GM21526 (cell line): ENCODE measurements around the gene LTC4S.
"Not testable (repeated sequence)": the region's sequence is repeated elsewhere in the genome, so short reads cannot be mapped to it uniquely, and the experiment has no call there.

Source experiments
- ATAC-seq: cut with Tn5 transposase; IDR thresholded peaks from one replicate; pipeline ENCODE4 v1.9.1; 2021; ENCODE audit warnings: moderate library complexity; ENCODE audit not compliant: unreplicated experiment, low FRiP score

The LTC4S gene

DNA sequence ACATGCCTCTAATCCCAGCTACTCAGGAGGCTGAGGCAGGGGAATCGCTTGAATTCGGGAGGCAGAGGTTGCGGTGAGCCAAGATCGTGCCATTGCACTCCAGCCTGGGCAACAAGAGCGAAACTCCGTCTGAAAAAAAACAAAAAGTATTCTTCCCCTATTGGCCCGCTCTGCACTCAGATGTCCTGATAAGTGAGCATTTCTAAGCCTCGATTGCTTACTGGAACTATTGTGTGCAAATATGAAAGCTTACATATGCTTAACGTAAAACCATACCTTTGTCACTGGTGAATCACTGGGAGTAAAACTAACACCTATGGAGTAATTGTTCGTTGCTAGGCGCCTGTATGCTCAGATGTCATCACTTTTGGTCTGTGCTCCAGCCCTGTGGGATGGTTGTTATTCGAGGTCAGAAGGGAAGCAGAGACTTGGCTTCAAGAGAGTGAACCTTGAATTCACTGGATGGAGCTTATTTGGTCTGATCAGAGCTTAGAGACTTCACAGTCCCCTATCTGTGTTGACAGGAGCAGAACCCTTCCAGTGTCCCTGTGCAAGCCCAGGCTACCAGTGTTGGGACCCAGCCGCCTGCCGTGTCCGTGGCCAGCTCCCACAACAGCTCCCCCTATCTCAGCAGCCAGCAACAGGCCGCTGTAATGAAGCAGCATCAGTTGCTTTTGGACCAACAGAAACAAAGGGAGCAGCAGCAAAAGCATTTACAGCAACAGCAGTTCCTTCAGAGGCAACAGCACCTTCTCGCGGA is 25.3 kb upstream of the LTC4S start:
- no peak for ATAC-seq

DNA sequence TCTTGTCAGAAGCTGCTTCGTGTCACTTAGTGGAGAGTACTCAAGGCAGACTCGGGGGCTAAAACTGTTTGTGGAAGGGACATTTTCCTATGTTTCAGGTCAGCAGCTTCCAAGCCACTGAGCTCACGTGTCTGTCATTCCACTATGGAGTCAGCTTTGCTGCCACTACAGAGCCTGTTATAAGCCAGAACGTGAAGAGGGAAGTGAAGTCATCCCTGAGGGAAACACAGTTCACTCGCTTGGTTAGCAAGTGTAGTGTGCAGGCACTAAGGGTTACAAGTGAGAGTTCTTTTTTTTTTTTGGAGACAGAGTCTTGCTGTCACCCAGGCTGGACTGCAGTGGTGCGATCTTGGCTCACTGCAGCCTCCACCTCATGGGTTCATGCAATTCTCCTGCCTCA is 24.5 kb upstream of the LTC4S start:
- ATAC-seq, result no peak

DNA sequence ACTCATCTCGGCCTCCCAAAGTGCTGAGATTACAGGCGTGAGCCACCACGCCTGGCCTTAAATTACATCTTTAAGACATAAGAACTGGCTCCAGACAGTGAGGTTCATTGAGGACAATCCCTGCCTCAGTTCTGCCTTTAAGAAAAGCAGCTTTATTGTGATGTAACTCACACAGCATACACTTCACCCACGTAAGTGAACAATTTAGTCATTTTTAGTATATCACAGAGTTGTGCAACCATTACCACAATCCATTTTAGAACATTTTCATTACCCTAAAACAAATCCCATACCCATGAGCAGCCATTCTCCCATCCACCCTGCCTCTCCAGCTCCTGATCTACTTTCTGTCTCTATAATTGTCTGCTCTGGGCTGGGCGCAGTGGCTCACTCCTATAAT is 24.0 kb upstream of the LTC4S start:
- no peak for ATAC-seq

DNA sequence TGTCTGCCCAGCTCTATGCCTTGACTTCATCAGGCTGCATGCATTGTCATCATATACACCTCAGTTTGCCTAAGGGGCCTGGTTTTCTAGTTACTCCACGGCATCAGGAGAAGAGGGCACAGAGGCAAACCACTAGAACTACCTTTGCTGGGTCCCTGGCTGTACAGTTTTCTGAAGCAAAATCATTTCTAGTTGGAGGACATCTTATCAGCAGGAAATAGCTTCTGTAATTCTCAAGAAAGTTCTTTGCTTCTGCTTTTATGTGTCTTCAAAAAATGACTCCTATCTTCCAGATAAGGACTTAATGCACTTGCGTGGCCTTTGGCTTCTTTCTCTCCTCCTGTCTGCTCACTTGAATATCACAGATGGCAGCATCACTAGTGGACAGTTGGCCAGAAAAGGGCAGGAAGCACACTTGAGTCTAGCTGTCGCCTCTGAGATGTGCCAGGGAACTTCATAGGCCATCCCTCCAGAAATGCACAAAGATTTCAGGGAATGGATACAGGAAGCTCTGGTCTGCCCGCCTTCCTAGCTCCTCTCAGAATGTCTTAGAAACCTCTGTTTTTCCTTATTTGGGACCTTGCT is 22.4 kb upstream of the LTC4S start:
- ATAC-seq, result no peak

DNA sequence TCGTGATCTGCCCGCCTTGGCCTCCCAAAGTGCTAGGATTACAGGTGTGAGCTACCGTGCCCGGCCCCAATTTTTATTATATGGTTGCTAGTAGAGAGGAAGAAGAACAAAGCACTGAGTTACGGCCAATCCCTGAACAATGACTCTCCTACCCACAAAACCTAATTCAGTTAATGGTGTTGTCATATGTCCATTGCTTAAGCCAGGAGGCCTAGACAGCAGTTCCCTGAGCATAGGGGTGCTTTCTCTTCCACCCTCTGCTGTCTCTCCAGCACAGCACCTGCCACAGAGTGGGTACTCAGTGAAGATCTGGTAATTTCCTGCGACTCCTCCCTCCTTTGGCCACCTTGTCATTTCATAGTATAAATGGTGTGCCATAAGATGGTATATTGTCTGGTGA is 21.4 kb upstream of the LTC4S start:
- no peak for ATAC-seq

DNA sequence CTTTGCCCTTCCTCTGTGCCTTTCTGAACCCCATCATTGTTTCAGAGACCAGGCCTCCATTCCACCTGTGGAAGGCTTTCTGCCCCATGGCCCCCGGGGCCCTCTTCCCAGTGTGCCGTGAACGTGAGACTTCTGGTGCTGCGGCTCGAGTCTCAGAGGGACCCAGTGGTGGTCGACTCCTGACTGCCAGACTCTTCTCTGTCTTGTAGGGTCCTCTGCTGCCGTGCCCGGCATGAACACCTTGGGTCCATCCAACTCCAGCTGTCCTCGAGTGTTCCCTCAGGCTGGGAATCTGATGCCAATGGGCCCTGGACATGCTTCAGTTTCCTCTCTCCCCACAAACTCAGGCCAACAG is 20.1 kb upstream of the LTC4S start:
- ATAC-seq, result no peak

DNA sequence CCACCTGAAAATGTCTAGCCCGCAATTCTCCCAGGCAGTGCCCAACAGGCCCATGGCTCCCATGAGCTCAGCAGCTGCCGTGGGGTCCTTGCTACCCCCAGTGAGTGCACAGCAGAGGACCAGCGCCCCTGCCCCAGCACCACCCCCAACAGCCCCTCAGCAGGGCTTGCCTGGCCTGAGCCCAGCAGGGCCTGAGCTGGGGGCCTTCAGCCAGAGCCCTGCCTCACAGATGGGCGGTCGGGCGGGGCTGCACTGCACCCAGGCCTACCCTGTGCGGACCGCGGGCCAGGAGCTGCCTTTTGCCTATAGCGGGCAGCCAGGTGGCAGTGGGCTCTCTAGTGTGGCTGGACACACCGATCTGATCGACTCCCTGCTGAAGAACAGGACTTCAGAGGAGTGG is 19.3 kb upstream of the LTC4S start:
- no peak for ATAC-seq

DNA sequence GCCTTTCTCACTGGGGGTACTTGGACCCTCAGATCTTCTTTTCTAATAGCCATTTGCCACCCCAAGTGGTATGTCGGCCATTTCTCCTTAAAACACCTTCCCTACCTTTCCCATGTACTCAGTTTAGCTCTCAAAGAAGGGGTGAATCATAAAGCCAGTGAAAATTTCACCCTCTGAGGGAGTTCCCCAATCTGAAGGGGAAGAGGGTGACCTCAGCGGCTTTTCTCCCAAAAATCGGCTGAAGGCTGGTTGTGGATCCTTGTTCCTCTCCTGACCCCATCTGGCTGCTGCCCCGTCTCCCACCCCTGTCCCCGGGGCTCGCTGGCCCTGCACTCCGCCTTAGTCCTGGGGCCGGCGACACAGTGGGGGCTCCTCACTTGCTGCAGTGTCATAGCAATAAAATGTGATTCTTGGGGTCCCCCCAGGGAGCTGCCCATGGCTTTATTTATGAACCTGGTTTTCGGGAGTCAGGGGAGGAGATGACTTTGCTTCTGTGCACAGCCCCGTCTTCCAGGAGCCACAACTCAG is 17.3 kb upstream of the LTC4S start:
- ATAC-seq, result no peak

DNA sequence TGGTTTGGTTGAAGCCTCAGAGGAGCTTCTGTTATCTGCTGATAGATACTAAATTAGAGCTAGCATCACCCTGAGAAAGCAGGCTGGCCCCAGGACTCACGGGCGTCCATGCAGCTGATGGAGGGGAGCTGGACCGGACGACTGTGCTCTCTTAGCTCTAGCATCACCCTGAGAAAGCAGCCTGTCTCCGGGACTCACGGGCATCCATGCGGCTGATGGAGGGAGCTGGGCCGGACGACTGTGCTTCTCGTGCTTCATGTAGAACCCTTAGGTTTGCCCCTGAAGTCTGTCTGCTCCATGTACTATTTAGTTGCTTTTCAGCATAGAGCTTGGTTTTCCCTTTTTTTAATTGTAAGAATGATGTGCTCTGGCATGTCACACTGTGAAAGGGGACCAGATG is 16.3 kb upstream of the LTC4S start:
- no peak for ATAC-seq

DNA sequence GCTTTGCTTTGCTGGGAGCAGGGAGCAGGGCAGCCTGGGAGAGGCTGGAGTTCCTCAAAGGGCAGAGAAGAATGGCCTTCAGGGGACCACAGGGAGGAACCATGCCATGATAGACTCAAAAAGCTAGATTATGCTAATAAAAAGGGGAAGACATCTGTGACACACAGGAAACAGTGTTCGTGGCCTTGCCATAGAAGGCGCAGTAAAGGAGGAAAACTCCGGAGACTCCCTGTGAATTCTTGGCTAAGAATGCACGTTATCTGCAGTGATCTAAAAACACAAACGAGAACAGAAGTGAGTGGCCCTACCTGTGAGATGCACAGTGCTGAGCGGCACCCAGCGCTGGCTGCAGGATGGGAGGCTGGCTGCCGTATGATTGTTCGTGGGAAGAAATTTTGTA is 15.9 kb upstream of the LTC4S start:
- no peak for ATAC-seq

DNA sequence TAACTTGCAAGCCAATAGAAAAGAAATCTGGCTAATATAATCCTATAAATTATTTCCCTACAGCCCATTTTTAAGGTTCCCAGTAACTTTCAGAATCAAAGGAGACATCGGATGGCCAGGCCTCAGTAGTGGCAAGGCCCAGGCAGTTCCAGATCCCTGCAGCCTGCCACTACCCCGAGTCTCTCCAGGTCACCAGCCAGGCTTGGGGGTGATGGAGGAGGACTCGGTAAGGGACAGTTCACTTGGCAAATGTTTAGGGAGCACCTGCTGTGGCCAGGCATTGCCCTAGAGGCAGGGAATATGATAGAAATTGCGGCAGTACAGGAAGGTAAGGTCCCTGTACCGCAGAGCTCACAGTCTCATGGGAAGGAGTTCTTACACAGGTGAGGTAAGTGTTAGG is 15.2 kb upstream of the LTC4S start:
- no peak for ATAC-seq

DNA sequence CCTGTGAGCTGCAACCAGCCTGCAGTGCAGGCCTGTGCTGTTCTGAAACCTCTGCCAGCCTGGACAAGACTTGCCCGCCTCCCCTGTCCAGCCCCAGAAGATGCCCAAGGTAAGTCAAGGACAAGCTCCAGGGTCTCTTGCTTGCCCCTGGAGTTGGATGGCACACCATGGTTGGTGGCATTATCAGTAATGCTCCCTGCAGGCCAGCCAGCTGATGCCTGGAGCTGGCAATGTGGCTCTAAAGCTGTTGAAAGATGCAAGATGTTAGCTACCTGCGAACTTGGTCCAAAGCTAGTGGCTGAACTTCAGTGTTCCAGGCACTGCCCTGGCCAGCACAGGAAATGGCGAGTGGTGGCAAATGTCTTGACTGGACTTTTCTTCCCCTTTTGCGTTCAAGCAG is 14.0 kb upstream of the LTC4S start:
- ATAC-seq, result no peak

DNA sequence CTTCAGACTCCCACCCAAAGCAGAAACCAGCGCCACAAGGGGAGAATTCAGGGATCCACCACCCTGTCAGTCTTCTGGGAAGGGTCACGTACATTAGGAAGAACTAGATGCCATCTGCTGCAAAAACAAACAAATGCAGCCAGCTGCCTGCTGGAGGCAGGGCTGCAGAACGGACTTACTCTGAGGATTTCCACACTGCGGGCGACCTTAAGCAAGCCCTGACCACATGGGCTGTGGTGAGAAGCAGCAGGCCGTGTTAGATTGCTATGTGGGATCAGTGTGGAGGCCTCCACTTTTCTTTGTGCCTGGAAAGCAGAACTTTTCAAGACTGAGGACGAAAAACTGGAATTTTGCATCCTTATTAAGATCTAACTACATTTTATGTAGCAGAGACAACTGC is 13.4 kb upstream of the LTC4S start:
- ATAC-seq, result no peak

DNA sequence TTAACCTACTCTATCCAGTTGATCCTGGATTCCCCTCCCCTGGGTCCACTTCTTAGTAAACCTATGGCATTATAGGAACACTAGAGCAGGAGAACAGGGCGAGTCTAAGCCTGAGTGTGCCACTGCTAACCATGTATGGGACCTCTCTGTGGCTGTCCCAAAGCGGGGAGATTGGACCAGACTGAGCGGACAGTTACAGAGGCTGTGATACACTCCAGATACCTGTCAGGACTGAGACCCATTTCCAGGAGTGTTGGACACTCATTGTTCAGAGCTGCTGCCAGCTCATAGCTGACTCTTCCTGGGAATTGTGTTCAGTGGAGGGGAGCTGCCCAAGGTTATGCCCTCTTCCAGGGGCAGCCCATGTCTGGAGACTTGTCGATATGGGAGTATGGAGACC is 11.9 kb upstream of the LTC4S start:
- ATAC-seq, result no peak

DNA sequence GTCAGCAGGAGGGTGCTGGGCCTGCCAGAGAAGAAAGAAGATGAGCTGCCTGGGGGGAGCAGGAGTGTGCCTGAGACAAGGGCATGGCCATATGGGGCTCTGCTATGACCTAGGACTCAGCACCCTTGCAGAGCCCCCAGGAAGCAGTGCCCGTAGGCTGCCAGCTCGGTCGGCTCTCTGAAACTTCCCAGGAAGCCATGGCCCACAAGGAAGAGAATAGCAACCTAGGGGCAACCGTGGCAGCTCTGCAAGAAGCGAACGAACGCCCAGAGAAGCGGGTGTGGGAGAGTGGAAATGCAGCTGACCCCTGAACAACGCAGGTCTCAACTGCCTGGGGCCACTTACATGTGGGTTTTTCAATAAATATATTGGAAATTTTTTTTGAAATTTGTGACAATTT is 10.7 kb upstream of the LTC4S start:
- no peak for ATAC-seq

DNA sequence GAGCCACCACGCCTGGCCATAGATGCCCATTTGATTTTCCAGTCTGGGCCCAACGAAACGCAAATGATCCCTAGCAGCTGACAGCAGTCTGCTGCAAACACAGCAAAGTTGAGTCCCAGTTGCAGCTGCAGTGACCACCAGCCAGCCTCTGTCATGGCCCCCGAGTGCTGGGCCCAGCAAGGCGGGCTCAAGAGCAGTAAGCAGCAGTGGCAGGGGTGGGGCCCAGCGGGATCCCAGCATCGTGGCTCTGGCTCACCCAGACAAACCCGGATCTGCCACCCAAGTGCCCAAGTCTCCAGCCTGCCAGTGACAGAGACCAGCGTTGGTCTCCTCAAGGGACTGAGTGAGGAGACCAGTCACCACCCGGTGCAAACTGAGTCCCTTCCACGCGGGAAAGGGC is 6.9 kb upstream of the LTC4S start:
- ATAC-seq, result no peak

DNA sequence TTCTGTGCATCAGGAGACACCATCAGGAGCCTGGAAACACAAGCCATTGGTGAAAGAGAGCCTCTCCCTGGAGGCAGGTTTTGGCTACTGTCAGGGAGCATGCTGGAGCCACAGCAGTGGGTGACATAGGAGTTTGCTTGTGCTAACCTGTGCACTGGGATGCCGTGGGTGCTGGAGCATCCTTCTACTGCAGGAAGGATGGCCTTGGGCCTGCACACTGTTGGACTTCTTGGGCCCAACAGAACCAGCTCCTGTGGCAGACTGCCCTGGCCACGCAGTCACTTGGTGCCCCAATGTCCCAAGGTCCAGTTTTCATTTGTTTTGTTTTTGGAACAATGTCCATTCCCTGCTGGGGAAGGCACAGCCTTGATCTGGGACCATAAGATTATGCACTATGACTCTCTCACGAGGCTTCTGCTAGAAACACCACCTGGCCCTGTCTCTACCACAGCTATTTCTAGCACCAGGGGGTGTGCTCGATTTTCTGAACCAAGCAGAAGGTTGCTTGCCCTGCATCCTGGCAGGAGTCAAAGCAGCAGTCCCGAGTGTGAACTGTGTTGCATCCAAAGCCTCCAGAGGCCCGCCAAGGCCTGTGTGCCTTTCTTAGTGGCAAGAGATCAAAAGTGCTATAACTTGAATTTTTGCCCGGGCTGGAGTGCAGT is 5.5 kb upstream of the LTC4S start:
- ATAC-seq, result no peak

DNA sequence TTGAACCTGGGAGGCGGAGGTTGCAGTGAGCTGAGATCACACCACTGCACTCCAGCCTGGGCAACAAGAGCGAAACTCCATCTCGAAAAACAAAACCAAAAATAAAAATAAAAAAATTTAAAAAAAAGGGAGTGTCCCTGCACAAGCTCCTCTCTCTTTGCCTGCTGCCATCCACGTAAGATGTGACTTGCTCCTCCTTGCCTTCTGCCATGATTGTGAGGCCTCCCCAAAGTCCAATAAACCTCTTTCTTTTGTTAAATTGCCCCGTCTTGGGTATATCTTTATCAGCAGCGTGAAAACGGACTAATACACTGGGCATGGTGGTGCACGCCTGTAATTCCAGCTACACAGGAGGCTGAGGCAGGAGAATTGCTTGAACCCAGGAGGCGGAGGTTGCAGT is 4.5 kb upstream of the LTC4S start:
- not testable (repeated sequence) for ATAC-seq

DNA sequence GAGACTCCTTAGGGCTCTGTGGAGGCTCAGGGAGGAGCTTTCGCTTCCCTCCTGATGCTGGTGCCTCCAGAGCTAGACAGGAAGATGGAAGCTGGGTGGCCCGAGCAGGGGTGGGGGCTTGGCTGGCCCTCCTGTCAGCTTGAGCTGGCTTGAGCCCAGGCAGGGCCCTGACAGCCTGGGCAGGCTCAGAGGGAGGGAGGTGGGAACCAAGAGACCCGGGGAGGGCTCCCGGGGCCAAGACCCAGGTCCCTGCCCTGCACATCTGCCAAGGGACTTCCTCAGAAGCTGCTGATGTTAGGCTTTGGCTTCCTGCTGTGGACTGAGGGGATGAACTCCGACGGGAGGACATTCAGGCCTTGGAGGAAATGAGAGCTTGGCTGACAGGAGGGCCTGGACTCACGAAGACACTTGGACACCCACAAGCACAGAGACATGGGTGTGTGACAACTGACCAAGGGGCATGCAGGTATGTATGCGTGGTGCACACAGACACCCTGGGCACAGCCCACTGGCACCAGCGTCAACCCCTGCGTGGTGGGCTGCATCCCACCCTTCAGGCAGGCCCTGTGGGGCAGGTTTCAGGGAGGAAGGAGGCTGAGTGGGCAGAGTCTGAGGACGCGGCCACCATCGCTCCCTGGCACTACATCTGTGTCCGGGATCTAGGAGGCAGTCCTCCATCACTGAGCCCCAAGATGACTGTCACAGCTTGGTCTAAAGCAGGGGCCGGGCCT is 1.7 kb upstream of the LTC4S start:
- ATAC-seq, result no peak

DNA sequence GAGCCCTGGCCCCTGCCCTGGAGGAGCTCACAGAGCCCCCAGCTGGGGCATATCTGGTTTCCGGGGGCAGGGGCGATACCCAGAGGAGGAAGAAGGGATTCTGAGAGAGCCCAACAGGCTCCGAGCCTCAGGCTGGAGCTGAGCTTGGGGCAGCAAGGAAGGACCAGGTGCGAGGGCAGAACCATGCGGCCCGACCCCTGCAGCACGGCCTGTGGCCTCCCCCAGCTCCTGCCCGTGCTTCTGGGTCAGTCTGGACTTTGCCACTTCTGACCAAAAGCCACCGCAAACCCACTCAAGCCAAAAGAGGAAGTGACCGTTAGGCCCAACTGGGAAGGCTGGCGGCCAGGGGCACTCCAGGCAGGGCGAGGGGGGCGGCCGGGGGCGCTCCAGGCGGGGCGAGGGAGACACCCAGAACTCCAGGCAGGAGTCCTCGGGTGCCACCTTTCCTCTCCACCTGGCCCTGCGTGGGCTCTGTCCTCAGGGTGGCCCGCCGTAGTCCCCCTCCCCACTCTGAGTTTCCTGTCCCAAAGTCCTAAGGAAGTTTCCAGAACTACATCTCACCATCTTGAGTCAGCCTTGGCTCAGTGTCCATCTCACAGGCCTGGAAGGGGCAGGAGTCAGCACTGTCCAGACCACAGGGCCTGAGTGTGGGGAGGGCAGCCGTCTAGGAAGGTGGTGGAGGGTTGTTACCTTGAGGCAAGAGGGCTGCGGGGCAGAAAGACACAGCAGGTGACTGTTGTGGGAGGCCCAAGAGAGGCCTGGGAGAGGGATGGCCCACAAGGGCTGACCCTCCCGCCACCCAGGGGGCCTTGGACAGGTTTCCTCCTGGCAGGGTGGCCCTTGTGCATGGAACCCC is 946 bp upstream of the LTC4S start:
- no peak for ATAC-seq
